Measurements from ENCODE around the gene ABLIM3. TPM values are rescaled to one million over a fixed set of nuclear protein-coding genes. Genes with fewer than 3 reads are reported as not detected.
A peak's percentile ranks its signal among the peaks of the same experiment; 100 is the strongest.

ABLIM3 gene
- total and polyA plus RNA-seq, 2 of the 13 experiments (the other 11 are each of a cell fraction or from before 2014, with no cell fraction given): 0.53 to 6.3 TPM

GRCh38 chr5:149152317-149152746 is 11.0 kb downstream of the ABLIM3 start (continued):
- TF ChIP-seq, protein P1, sequence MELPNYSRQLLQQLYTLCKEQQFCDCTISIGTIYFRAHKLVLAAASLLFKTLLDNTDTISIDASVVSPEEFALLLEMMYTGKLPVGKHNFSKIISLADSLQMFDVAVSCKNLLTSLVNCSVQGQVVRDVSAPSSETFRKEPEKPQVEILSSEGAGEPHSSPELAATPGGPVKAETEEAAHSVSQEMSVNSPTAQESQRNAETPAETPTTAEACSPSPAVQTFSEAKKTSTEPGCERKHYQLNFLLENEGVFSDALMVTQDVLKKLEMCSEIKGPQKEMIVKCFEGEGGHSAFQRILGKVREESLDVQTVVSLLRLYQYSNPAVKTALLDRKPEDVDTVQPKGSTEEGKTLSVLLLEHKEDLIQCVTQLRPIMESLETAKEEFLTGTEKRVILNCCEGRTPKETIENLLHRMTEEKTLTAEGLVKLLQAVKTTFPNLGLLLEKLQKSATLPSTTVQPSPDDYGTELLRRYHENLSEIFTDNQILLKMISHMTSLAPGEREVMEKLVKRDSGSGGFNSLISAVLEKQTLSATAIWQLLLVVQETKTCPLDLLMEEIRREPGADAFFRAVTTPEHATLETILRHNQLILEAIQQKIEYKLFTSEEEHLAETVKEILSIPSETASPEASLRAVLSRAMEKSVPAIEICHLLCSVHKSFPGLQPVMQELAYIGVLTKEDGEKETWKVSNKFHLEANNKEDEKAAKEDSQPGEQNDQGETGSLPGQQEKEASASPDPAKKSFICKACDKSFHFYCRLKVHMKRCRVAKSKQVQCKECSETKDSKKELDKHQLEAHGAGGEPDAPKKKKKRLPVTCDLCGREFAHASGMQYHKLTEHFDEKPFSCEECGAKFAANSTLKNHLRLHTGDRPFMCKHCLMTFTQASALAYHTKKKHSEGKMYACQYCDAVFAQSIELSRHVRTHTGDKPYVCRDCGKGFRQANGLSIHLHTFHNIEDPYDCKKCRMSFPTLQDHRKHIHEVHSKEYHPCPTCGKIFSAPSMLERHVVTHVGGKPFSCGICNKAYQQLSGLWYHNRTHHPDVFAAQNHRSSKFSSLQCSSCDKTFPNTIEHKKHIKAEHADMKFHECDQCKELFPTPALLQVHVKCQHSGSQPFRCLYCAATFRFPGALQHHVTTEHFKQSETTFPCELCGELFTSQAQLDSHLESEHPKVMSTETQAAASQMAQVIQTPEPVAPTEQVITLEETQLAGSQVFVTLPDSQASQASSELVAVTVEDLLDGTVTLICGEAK (IDR thresholded peaks at IDR 0.05): no peak
- TF ChIP-seq, protein P1 (CRISPR knock-in tag; IDR thresholded peaks at IDR 0.05): no peak; the same call in 1 of the 2 replicates
- peak; percentile 84 for TF ChIP-seq CREM (IDR thresholded peaks at IDR 0.05)
- no peak for TF ChIP-seq CREM (CRISPR knock-in tag; IDR thresholded peaks at IDR 0.05)
- no peak for TF ChIP-seq ZNF644 (CRISPR knock-in tag; IDR thresholded peaks at IDR 0.05; ENCODE audit: low read depth)
- TF ChIP-seq ZNF432 (CRISPR knock-in tag; IDR thresholded peaks at IDR 0.05; ENCODE audit: borderline replicate concordance): no peak
- TF ChIP-seq ATF1 (CRISPR knock-in tag; IDR thresholded peaks at IDR 0.05): peak; percentile 77
- TF ChIP-seq HNRNPL (IDR thresholded peaks at IDR 0.05; ENCODE audit: low read depth, low read length): no peak
- peak; percentile 63; the same call in 1 of the 2 replicates for TF ChIP-seq GFI1 (CRISPR knock-in tag; IDR thresholded peaks at IDR 0.05; ENCODE audit: borderline replicate concordance)
- no peak for TF ChIP-seq SMYD3 (CRISPR knock-in tag; IDR thresholded peaks at IDR 0.05)
- peak; percentile 89 for TF ChIP-seq ARID3A (IDR thresholded peaks at IDR 0.05; ENCODE audit: low read depth, low read length)
- TF ChIP-seq SNAPC2 (CRISPR knock-in tag; IDR thresholded peaks at IDR 0.05): no peak
- 0 out of 2 replicates have a peak, but pooled peaks have one; percentile 28 for TF ChIP-seq ZNF329 (CRISPR knock-in tag; IDR thresholded peaks at IDR 0.05; ENCODE audit: low read depth)
- 0 out of 2 replicates have a peak, but pooled peaks have one; percentile 46 for TF ChIP-seq RCOR2 (CRISPR knock-in tag; IDR thresholded peaks at IDR 0.05)
- TF ChIP-seq ZNF234 (CRISPR knock-in tag; conservative IDR thresholded peaks at IDR 0.05): no peak
- no peak for TF ChIP-seq GZF1 (CRISPR knock-in tag; IDR thresholded peaks at IDR 0.05)
- TF ChIP-seq, protein P2, sequence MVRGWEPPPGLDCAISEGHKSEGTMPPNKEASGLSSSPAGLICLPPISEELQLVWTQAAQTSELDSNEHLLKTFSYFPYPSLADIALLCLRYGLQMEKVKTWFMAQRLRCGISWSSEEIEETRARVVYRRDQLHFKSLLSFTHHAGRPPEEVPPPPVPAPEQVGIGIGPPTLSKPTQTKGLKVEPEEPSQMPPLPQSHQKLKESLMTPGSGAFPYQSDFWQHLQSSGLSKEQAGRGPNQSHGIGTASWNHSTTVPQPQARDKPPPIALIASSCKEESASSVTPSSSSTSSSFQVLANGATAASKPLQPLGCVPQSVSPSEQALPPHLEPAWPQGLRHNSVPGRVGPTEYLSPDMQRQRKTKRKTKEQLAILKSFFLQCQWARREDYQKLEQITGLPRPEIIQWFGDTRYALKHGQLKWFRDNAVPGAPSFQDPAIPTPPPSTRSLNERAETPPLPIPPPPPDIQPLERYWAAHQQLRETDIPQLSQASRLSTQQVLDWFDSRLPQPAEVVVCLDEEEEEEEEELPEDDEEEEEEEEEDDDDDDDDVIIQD (CRISPR knock-in tag; IDR thresholded peaks at IDR 0.05; ENCODE audit: low read depth): peak; percentile 80; the same call in 1 of the 2 replicates
- TF ChIP-seq TBX2 (CRISPR knock-in tag; IDR thresholded peaks at IDR 0.05; ENCODE audit: borderline replicate concordance): peak; percentile 36; the same call in 1 of the 2 replicates
- no peak for TF ChIP-seq SCMH1 (CRISPR knock-in tag; IDR thresholded peaks at IDR 0.05; ENCODE audit: borderline replicate concordance)
- TF ChIP-seq SP5 (CRISPR knock-in tag; IDR thresholded peaks at IDR 0.05; ENCODE audit: borderline replicate concordance, low read depth): no peak
- peak; percentile 78 for TF ChIP-seq KLF6 (CRISPR knock-in tag; IDR thresholded peaks at IDR 0.05)
